Endometrial microvascular endothelial cells (primary cell): ENCODE measurements around the gene ACAD8. TPM values are rescaled to one million over a fixed set of nuclear protein-coding genes. Genes with fewer than 3 reads are reported as not detected.
"Not testable (repeated sequence)": the region's sequence is repeated elsewhere in the genome, so short reads cannot be mapped to it uniquely, and the experiment has no call there.

Source experiments
- in situ Hi-C: cut with HindIII; loops from 2 replicates; pipeline ENCODE4 v1.10.0; 2017; ENCODE audit warnings: low sequenced_read_pairs, low pct_unique_long_range_greater_than_20kb; ENCODE audit errors: inconsistent ontology term
- total RNA-seq: library from RNA; depleted of rRNA; stranded (reverse); fragments of >200 nt; gene quantifications from one replicate; pipeline ENCODE4 v1.2.3, GENCODE V29; 2015; ENCODE audit errors: inconsistent ontology term

The ACAD8 gene
- total RNA-seq, 1 donor from 2014 or later: 21.7 TPM

DNA sequence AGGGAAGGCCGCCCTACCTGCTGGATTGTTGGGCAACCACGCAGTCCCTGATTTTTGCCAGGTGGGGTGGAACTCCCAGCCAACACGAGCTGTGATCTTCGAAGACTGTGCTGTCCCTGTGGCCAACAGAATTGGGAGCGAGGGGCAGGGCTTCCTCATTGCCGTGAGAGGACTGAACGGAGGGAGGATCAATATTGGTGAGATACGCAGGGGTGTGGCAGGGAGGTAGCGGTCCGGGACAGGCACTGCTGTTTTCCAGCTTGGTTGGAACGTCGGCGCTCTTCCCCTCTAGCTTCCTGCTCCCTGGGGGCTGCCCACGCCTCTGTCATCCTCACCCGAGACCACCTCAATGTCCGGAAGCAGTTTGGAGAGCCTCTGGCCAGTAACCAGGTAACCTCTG, 7.6 kb downstream of the ACAD8 start:
- in situ Hi-C loops: no loop called here

DNA sequence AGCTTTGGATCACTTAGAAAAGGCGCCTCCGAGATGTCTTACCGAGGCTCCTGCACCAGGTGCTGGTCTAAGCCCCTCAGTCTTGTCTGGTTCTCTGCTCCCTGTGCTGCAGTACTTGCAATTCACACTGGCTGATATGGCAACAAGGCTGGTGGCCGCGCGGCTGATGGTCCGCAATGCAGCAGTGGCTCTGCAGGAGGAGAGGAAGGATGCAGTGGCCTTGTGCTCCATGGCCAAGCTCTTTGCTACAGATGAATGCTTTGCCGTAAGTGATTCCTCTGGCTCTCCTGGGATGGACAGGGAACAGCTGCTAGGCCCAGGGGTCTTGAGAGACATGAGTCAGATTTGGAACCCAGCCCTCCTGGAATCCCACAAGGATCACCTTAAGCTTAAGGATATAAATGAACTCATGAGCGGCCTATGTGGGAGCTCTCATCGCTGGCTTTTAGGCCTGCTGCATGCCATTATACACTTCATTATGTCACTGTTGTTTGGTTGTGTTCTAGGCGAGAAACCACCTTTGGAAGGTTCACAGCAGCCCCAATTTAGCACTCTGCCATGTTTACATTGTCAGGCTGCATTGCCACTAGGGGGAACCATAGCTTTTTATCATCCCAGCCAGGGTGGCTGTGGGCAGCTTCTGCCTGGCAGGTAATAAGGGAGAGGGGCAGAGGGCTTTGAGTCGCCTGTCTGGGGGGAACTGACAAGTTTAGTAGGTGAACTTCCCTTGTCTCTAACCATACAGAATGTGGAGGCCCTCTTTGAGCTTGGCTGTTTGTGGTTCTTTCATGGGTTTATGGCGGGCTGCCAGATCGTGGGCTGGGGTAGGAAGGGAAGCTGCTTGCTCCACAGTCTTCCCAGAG, 8.5 kb downstream of the ACAD8 start:
- in situ Hi-C loops: no loop called here

DNA sequence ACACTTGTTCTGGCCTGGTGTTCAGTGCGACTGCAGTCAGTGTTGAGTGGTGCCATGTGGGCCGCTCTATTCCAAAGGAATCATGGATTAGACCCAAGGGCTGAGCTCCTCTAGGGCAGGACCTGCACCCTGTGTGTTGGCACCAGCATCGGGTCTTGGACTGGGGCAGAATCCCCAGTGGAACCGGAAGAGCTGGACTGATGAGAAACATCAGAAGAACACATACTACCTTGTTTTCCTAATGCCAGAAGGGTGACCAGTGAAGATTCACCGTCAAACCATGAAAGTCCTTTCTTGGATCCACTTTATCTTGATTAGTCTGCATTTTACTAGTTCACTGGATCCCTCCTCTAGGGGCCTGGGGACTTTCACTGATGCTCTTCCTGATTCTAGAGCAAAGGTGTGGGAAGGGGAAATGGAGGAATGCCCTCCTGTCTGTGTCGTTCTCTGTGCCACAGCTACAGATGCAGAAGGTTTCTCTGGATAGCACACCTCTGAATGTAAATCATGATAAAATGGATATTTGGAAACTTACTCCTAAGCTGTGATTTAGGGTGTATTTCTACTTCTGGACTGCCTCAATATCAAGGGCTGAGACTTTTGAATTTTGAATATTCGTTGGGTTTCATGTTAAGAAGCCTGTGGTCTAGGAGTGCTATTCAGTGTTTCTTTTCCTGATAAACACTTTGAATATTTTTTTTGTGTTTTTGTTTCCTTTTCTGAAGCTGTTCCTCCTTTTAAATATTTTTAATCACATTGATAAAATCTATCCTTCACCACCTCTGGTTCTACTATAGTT, 11.8 kb downstream of the ACAD8 start:
- in situ Hi-C loops: no loop called here

DNA sequence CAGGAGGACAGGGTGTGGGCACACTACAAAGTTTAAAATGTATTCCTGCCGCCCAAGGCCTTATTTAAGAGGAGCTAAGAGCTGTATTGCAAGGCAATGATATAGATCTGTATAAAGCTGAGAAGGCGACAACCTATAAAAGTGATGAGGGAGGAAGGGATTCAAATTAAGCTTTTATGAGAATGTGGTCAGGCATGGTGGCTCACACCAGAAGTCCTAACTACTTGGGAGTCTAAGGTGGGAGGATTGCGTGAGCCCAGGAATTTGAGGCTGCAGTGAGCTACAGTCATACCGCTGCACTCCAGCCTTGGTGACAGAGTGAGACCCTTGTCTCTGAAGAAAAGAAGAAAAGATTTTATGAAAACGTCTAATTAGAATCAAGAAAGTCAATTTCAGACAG, 13.1 kb downstream of the ACAD8 start:
- in situ Hi-C loops: no loop called here

DNA sequence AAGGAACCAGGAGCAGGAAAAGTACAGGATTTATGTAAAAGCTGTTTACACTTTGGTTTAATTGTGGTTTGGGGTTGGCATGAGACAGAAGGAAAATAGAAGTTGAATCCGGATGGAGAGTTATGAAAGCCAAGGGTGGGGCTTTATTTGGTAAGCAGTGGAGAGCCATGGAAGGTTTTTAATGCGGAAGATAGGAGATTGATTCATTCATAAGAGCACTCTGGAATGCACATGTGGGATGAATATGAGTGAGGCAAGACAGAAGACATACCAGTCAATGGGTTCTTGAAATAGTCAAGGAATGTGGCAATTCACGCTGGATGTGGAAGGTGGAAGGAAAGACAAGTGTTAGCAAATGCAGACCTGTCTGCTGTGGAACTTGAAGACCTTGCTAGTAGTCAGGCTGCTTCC, 13.5 kb downstream of the ACAD8 start:
- in situ Hi-C loops: no loop called here

DNA sequence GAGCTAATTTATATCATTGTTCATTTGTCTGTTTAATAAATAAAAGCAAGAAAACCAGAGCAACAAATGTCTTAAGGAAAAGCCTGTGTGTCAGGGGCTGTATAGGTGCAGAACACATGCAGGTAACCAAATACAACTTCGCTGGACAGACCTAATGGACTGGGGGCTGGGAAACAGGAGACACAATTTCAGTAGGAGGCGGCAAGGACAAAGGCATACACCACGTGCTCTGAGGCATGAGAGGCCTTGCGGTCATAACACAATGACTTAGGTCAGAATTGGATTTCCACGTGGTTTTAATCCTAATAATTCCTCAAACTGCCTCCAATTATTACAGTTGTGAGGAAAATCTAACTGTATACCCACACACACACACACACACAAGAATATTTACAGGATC, 14.1 kb downstream of the ACAD8 start:
- in situ Hi-C loops: no loop called here

DNA sequence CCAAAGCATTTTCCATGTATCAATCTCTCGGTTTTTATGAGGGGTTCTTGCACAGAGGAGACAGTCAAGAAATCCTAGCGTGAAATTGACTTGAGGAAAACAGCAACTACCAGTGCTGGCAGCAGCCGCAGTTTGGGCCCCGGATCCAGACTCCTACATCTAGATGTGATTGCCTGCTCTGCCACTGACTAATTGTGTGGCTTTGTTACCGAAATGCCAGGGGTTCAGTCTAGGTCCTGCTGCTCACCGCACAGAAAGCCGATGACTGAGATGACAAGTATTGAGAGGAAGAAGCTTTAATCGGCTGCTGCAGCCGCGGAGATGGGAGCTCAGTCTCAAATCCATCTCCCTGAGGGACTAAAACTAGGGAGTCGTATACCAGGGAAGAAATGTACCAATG, 14.6 kb downstream of the ACAD8 start:
- in situ Hi-C loops: no loop called here

DNA sequence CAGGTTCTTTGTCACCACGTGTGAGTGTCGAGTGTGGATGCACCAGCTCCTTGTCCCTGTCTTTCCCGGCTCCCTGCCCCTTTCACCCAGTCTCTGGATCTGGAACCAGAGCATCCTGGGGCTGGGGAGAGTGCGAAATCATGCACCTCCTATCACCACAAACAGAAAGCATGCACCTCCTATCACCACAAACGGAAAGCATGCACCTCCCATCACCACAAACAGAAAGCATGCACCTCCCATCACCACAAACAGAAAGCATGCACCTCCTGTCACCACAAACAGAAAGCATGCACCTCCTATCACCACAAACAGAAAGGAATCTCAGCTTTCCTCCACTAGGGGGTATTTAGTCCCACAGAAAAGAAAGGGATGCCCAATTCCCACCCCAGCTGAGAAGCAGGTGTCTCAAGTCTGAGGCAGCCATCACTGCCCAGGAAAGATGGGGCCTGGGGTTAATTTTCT, 16.9 kb downstream of the ACAD8 start:
- in situ Hi-C loops: no loop called here

DNA sequence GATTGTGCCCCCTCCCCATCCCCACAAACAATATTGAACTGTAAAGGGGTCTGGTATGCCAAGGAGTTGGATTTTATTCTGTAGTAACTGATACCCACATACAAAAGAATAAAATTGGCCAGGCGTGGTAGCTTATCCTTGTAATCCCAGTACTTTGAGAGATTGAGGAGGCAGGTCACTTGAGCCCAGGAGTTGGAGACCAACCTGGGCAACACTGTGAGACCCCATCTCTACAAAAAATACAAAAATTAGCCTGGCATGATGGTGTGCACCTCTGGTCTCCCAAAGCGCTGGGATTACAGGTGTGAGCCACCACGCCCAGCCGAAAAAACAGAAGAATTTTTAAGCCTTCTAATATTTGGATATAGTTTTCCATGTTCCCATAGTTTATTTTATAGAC, 18.6 kb downstream of the ACAD8 start:
- in situ Hi-C loops: no loop called here

DNA sequence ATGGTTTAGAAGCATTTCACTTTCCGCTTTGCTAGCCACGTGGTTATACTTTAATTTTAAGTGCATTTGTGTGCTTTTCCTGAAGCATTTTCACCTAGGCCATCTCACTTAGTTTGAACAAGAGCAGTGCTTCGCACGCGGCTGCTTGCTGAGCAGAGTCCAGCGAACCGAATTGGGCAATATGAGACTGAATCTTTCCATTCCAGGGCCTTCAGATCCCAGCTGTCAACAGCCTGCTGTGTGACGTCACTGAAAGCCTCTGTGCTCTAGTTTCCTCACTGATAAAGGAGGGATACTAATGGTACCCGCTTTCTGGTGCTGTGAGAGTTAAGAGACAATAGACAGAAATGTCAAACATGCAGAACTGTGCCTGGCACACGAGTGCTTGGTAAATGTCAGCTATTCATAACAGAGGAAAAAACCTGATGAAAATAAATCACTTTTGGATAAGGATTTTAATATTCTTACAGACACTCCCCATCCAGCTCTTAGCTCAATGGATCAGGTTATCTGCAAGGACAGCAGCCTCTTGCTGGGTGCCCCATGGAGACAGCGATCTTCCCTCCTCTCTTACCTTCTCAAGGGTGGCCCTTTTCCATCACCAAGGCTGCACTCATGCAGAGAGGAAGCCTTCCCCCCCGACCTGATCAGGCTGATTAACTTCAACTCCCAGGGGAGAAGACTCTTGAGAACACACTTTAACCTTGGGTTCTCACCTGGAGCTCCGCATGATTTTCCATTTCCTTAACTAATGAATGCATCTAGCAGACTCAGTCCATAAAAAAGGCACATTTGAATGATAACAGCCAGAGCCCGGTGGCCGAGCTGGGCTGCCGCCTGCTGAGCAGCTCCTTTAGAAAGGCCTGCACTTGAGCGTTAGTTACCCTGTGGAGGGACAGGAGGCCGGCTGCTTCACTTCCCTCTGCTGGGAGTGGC, 19.3 kb downstream of the ACAD8 start:
- in situ Hi-C loops: no loop called here

DNA sequence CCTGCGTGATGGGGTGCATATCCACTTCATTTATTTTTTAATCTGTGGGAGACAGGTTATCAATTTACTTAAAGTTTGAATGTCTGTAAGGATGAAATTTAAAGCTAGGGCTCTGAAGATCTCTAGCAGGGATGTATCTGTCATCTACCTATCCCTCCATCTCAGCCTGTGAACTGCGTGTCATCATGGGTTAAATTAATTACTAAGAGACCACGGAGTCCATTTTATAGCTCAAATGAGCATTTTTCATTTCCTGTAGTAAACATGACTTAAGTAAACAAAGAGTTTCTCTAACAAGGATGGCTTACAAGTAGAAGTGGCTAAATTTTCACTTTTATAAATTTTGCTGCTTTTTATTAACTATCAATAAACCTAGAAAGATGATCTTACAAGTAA, 19.9 kb downstream of the ACAD8 start:
- in situ Hi-C loops: no loop called here

DNA sequence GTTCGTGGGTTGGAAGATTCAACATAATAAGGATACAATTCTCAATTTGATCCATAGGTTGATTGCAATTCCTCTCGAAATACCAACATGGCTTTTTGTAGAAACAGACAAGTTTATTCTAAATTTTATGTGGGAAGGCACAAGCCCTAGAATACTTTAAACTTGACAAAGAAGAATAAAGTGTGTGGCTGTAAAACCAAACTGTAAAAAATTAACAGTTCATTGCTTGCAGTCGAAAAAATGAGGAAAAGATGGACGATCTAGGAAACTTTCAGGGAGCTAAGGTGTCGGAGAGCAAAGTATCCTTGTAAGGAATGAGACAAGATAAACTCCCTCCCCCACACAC, 21.8 kb downstream of the ACAD8 start:
- in situ Hi-C loops: no loop called here

DNA sequence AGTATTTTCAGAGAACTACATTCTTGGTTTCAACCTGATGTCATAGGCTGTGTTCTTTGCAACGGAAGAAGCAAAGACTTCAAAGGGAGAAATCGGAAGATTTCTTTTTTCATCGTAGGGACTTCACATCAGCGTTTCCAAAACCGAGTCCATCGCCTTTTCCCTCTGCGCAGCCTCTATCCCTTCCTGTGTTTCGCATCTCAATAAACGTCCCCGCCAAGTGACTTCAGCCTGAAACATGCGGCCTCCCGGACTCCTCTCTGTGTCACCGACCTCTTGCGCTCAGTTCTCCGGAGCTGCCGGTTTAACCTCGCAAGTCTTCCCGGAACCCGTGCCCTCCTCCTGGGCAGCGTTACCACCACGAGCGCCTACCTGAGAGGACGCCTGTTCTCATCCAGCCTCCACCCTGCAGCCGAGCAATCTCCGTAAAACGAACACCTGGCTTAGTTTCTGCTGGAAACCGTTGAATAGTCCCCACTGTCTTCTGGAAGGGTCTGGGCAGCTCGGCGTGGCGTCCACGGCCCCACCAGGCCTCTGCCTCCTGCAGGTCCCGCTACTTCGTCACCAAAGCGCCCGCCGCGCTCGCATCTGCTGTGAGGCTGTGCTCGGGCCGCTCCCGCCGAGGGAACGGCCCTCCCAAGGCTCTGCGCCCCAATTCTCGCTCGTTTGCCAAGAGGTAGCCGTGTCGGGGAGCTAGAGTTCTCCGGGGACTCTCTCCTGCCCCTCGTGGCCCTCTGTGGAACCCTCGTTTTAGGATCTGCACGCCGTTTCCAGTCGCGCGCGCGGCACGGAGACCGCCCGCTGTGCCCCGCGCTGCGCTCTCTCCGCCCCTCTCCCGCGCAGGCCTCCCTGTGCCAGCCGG, 22.4 kb downstream of the ACAD8 start, which contains the start of gene GLB1L3:
TSS of gene GLB1L3 (plus strand) at position 846 of the 862 bp plus-strand sequence. CDS start 362 bp downstream, outside the sequence.
- in situ Hi-C loops: no loop called here

DNA sequence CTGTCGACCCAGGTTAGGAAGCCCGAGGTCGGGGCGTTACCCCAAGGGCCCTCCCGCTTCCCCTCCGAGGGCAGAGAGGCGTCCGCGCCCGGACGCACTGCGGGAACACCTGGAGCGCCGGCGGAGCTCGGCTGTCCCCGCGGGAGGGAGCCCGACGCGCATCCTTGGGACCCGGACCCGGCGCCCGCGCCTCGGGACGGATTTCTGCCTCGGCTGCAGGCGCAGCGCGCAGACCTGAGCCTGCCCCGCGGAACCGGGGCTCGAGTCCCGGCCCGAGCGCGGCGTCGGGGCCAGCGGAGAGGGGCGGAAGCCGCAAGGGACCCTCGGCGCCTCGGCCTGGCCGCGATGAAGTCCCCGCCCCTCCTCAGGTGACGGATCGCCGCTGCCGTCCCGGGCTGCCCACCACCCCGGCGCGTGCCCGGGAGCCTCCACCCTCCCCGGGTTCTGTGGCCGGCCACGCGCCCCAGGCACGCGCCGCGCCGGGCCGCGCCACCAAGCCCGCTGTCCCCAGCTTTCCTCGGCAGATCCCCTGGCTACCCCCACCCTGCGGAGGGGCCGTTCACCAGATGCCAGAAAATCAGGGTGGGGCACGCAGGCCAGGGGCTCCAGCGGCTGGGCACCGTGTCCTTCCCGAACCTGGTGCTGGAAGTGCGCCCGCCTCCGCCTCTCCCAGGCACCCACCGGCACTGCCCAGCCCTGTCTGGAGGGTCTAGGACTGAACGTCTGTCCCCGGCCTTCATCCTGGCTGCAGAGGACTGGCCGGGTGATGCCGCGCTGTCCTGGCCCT, 23.2 kb downstream of the ACAD8 start:
- in situ Hi-C loops: no loop called here

DNA sequence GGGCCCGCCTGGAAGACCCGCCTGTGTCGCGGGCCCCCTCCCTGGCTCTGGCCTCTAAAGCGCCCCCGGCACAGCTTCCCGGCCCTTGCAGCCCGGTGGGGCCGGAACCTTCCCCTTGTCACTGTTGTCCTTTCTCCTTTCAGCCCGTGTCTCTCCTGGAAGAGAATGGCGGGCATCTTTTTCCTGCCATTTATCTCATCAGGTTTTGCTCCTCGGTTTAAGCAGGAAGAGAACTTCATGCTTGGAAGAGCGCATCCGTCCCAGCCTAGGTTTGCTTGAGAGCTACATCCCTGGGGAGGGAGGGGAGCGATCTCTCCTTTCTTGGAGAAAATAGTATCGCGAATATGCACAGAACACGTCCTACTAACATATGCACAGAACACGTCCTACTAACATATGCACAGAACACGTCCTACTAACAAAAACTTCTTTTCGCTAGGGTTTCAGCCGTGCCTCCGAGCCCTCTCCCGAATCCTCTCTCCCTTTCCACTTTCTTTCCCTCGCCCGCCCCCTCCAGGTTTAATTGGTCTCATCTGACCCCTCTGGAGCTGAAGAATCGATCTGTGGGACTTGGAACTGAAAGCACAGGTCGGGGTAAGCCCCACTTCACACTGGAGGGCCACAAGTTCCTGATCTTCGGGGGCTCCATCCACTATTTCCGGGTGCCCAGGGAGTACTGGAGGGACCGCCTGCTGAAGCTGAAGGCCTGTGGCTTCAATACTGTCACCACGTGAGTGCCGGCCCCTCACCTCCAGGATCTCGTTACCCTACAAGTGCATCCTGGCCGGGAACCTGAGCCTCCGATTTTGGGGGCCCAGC, 24.0 kb downstream of the ACAD8 start:
- in situ Hi-C loops: no loop called here

DNA sequence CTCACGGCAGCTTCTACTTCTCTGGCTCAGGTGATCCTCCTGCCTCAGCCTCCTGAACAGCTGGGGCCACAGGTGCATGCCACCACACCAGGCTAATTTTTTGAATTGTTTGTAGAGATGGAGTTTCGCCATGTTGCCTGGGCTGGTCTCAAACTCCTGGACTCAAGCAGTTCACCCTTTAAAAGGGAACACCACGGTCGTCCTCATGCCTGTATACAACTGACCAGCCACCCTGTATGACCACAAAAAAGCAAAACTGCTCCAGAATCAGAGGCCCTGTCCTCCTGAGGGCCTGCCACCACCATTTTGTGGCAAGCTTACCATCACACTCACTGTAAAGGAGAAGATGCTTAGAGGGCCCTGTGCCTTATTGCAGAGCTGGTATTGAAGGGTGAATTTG, 25.0 kb downstream of the ACAD8 start:
- in situ Hi-C loops: no loop called here

DNA sequence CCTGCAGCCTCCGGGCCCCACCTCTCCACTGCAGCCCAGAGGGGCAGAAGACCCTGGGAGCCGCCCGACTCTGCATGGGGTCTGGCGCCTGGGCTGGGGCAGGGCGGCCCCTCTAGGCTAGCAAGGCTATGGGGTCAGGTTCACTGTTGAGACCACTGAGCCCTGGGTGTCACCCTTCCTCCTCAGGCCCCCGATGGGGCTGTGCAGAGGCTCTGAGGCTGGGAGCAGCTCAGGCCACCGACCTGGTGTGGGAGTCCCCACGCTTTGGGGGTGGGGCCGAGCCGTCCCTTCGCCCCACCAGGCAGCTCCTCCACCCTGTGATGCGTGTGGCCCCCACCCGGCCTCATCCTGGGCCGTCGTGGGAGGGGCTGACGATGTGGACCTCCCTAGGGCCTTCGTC, 28.3 kb downstream of the ACAD8 start:
- in situ Hi-C loops: not testable (repeated sequence)
